ENCODE measurements around the gene TAMALIN.
A peak's percentile ranks its signal among the peaks of the same experiment; 100 is the strongest.

TAMALIN gene

DNA sequence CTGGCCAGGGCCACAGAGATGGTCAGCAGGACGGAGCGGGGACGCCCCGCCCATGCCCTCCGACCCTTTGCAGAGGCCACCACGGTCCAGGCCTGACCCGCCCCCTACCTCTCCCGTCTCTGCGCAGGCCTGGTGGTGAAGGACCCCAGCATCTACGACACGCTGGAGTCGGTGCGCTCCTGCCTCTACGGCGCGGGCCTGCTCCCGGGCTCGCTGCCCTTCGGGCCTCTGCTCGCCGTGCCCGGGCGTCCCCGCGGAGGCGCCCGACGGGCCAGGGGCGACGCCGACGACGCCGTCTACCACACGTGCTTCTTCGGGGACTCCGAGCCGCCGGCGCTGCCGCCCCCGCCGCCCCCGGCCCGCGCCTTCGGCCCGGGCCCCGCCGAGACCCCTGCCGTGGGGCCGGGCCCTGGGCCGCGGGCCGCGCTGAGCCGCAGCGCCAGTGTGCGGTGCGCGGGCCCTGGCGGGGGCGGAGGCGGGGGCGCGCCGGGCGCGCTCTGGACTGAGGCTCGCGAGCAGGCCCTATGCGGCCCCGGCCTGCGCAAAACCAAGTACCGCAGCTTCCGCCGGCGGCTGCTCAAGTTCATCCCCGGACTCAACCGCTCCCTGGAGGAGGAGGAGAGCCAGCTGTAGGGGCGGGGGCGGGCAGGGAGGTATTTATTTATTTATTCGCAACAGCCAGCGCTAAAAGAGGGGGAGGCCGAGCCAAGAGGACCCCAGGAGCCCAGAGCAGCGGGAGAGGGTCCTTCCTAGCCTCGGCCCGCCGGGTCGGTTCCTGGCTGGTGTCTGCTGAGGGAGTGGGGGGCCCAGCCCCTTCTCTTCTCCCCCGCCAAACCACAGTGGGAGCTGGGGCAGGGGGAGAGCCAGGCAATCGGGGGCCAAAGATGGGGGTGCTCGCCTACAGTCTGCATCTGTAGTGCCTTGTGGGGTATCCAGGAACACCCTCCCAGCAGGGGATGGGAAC lies 8.1 kb downstream of the TAMALIN start:
- no peak for DNase-seq (ENCODE audit: low spot score)

DNA sequence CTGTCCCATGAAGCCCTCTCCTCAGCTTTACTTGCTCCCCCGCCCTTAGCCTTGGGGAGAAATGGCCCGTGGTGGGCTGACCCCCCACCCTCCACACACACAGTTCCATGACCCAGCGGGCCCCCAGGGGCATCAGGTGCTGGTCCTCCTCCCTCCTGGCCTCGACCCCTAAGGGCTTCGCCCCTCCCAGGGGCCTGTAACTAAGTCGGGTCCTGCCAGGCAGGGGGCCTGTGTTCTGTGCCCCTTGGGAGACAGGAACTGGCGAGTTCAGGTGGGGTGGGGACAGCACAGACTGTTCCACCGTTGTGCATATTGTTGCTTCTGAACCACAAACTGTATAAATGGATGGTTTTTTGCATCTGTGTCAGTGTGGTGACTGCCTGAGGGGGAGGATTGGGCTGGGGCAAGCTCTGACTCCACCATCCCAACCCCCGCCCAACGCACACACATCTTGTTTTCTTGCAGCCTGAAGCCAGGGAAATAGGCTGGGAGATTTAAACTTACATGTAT lies 8.8 kb downstream of the TAMALIN start:
- no peak for DNase-seq (ENCODE audit: low spot score)

DNA sequence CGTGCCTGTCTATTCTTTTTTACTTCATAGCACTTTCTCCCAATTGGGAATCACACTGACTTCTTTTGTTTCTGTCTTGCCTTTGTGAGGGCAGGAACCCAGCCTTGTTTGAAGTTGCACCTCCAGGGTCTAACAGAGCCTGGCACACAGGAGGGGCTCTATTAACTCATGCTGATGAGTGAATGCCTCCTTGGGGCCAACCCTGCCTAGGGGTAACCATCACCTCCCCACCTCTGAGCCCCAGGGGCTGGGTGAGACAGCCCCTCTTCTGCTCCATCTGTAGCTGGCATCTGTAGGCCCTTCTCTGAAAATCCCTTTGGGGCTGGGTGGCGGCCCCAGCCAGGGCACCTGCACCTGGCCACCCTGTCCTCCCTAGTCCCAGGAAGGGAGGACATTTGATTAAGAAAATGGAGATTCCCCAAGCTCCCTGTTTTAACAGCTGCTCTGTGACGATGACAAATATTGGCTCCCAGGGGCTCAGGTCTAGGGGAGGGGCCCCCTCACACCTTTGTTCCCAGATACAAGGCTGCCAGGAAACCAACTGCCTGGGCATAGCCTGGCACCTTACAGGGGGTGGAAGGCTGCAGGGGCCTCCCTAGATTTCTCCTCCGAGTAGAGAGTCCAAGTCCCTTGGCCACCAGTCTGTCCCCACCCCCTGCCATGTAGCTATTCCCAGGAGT lies 11.8 kb downstream of the TAMALIN start:
- no peak for DNase-seq (ENCODE audit: low spot score)

DNA sequence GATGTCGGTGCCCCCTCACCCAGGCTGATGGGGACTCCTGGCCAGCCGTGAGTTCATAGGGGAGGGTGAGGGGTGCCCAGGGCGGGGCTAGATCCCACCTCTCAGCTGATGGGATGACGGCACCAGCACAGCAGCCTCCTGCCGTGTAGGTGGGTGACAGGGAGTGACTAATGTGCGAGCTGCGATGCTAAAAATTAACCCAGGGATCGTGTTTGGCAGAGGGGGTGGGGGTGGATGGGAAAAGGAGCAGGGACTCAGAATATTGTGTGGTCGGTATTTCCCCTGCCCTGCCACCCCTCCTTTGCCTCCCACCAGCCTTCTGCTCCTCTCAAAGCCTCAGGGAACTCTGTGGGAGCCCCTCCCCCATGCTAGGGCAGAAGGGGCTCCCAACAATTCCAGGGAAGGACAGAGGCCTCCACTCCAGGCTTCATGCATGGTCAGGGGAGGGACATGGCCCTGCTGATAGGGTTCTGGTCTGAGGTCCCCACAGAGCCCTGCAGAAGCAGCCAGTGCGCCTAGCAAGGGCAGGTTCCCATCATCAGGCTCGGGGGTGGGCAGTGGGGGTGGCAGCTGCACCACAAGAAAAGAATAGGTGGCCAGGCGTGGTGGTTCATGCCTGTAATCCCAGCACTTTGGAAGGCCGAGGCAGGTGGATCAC lies 12.5 kb downstream of the TAMALIN start:
- no peak for DNase-seq (ENCODE audit: low spot score)

DNA sequence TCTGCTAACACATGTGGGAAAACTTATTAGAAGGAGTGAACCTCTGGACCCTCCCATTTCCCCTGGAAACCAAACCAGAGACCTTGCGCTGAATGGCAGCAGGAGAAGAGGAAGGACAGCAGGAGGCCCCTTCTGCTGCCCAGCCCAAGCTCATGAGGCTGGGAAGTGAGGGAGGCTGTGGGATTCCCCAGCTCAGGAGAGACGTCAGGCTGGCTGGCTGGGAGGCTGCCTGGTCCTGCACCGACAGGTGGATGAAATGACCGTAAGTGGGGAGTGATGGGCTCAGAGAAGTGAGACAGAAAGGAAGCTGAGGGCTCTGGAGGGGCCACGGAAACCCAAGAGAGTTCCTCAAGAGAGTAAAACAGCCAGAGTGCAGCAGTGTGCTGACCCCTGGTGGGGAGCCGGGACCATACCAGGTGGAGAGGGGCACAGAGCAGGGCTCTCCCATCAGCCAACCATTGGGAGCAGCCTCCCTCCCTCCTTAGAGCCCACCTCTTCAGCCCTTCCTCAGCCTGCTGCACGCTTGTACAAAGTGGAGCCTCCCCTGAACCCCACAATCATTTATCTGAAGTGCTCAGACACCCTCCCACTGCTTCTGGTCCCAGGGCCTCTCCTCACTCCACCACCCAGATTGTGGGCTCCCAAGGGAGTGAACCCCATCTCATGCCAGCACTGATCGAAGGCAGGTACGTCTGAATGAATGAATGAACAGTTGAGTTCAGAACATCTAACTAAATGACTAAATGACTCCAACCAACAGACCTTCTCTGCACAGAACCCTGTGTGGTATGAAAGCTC lies 14.0 kb downstream of the TAMALIN start:
- DNase-seq (ENCODE audit: low spot score): peak; percentile 74

DNA sequence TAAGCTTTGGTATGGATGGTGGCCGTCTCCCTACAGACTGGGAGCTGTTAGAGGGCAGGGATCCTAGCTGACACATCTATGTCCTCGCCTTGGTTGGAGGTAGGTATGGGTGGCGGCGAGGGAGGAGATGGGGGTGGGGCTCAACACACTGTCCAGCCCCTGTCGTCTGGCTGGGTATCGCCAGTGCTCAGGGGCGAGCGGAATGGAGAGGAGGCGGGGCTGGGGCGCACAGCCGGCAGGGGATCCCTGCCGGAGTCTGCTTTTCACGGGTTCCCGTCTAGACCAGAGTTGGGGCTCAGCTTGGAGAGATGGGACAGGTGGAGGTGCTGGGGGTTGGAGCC lies 16.1 kb downstream of the TAMALIN start:
- no peak for DNase-seq (ENCODE audit: low spot score)

DNA sequence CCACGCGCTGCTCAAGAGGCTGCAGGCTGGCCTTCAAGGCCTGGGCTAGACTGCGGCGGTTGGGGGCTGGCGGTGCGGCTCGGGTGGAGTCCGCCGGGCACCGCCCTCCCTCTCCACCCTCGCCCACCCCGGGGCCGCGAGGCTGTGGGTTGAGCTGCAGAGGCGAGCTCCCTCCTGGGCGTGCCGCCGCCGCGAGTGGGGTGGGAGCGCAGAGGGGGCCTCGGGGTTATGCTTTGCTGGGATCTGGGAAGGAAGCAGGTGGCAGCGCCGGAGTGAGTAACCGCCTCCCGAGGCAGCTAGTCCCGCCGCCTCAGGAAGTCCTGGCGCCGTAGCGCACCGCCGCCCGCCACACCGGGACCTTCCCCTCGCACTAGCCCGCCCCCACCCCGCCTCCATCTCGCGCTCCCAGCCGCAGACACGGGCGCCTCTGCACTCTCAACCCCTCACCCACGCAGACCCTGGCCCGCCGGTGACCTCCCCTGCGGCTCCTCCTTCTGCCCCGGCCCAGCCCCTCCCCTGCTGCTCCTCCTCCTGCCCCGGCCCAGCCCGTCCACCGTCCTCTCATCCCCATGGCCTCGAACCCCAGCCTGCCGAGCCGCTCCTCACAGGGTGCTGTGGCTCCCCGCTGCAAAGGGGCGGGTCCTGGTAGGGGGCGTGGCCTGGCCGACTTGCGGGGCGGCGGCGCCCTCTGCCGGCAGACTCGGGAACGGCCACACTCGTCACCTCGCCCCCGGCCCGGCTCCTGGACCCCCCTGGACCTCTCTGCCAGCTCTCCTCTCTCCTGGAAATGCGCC lies 16.6 kb downstream of the TAMALIN start:
- DNase-seq (ENCODE audit: low spot score): peak; percentile 92

DNA sequence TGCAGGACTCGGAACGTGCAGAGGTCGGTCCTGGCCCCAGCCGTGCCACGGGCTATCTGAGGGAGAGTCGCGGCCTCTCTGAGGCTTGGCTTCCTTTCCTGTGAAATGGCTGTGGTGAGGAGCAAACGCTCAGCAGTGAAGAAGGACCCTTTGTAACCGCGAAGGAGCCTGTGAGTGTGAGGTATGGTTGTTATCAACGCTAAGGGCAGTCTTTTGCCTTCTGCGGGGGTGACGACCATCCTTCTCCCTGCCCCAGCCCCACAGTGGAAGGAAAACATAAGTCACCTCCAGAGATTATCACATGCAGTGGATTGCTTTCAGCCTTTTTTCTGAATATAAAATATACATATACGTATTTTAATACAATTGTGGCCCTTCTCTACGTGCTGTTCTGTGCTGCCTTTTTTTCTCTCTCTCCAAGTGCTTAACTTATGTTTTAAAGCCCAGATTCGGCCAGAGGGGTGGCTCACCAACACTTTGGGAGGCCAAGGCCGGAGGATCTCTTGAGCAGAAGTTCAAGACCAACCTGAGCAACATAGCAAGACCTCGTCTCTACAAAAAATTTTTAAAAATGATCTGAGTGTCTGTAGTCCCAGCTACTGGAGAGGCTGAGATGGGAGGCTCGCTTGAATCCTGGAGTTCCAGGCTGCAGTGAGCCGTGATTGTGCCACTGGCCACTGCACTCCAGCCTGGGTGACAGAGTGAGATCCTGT lies 17.4 kb downstream of the TAMALIN start:
- no peak for DNase-seq (ENCODE audit: low spot score)

DNA sequence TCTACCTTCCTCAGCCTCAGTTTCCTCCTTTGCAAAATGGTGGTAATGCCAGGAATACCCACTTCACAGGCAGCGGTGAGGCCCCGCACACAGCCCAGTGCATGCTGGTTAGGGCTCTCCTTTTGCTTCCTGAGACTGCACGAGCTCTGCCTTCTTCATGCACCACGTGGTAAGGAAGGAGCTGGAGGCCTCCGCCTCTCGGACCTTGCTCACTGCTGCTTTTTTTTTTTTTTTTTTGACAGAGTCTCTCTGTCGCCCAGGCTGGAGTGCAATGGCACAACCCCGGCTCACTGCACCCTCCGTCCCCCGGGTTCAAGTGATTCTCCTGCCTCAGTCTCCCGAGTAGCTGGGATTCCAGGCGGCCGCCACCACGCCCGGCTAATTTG lies 18.1 kb downstream of the TAMALIN start:
- DNase-seq (ENCODE audit: low spot score): no peak

DNA sequence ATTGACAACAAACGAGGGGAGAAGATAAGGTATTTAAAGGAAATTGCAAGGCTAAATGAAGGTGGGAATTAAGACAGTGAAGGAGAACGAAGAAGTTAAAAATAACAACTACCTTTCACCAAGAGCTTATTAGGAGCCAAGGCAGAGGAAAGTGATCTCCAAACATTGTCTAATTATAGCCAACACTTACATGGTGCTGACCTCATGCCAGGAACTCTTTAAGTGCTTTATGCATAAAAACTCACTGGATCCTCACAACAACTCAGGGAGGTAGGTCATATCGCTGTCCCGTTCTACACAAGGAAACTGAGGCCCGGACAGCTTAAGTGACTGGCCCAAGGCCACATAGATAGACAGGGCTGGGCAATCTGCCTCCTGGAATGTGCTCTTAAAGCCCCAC lies 19.5 kb downstream of the TAMALIN start:
- no peak for DNase-seq (ENCODE audit: low spot score)

DNA sequence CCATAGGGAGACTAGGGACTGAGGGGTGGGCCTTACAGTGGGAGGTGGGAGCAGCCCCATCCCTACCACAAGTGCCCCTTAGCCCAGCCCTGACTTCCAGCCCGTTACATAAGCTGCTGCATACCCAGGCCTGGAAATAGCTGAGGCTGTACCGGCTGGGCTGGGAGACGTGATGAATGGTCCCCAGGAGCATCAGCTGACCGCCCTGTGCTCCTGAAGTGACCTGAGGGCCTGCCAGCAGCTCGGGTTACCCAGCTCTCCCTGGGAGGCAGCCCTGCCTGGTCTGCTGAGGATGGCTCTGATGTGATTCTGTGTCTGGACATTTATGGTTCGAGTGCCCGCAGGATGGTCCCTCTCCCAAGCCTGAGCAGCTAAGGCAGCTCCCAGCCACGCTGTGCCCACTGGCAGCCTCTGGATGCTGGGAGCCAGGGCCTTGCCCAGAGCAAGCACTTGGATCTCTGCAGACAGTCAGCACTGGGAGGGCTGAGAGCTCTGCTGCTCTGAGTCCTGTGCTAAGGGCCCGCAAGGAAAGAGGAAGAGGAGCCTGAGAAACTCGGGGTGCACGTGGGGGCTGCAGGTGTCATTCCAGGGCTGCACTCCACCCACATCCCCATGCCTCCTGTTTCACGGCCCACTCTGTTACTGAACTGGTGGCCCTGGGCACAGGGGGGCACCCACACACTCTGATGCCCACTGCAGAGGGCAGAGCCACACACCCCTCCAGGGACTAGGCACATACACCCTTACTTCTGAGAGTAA lies 20.5 kb downstream of the TAMALIN start:
- no peak for DNase-seq (ENCODE audit: low spot score)

DNA sequence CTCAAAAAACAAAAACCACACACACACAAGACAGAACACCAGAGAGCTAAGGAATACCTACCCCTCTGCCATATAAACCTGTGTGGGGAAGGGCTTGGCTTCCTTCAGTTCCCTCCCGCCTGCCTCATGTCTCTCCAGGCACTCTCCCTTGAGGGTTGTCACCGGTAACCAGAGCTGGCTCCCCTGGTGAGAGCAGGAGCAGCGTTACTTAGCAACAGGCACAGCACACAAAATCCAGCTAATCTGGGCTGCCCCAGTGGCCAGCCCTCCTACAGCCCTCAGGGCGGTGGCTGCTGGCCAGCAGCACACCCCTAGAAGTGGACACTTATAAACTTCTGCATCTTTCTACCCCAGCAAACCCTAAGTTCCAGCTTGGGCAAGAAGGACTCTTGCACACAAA lies 22.9 kb downstream of the TAMALIN start:
- peak; percentile 79 for DNase-seq (ENCODE audit: low spot score)

DNA sequence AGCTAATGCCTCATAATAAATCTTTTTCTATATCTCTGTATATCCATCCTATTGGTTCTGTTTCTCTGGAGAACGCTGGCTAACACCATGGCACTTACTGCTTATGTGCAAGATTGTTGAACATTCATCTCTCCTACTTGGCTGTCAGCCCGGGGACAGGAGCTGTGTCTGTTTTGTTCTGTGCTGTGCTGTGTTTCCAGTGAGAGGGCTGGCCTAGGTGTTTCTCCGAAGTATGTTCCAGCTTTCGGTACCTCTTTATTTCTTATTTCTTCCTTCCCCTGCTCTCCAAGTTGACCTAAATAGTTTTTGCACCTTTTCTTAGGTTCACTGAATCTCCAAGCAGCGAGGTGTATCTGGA lies 25.7 kb downstream of the TAMALIN start:
- peak; percentile 59 for DNase-seq (ENCODE audit: low spot score)

DNA sequence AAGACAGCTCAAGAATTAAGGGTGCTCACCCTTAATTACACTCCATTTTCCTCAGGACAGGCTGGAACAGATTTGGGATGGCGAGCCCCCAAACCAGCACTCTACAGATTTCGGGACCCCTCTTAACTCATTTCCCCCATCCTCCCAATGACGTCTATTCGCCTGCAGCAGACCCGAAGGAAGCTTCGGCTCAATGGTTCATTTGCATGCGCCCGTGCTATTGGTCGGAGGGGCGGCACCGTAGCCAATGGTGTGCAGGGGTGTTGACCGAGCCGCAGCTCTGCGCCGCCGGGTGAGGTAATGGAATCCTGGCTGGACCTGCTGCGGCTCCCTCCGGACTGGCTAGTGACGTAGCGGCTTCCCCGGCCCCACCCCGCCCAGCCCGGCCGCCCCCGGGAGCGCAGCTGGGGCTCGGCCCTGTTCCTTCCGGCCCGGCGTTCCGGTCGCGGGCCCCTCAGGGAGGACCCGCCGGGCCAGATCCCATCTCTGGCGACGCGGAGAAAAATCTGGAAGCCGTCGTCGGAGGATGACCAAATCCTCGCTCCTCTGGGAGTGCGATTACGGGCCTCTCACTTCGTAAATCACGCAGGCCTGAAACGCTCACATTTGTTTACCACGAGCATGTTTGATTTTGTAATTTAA lies 26.2 kb downstream of the TAMALIN start:
- DNase-seq (ENCODE audit: low spot score): peak; percentile 99

DNA sequence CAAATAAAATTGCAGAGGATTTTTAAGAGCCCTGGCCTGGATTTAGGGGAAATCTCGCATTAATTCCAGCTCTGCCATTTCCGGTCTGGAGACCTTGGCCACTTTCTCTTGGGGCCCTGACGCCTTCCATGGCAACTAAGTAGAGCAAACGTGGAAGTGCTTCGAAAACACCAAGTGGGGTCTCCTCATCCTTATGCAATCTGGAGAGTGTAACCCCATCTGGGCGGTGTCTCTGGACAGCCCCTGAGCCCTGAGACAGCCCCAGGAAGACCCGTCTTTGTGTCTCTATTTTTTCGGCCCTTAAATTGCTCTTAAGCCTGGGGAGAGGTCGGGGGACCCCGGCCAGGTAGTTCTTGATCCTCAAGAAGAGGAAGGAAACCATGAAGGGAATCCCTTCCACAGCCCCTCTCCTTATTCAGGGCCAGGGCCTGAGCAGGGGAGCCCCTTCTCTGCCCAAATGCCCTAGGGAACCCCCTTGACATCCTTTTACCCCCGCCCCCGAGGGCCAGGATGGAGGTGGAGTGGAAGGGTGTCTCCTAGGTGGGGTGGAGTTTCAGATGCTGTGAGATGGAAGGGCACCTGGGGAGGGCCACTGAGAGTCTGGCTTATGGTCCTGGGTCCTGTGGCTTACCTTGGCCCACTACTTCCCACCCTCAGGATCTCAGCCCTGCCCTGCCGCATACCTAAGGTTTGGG lies 26.8 kb downstream of the TAMALIN start:
- DNase-seq (ENCODE audit: low spot score): no peak

DNA sequence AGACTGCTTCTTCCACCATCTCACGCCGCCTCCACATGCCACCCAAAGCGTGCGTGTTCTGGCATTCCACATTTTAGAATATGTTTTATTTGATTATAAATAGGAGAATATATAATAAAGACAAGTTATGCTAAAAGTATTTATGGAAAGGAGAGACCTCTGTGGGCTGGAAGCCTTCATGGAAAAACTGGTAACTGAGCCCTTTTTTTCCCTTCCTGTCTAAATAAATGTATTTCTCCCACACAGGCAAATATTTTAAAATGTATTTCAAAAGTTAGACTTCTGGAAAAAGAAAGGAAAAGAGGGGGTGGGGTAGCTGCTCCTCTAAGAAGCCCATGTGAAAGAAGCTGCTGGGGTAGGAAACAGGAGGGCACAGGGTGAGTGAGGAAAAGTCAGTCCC lies 28.4 kb downstream of the TAMALIN start:
- DNase-seq (ENCODE audit: low spot score): no peak

DNA sequence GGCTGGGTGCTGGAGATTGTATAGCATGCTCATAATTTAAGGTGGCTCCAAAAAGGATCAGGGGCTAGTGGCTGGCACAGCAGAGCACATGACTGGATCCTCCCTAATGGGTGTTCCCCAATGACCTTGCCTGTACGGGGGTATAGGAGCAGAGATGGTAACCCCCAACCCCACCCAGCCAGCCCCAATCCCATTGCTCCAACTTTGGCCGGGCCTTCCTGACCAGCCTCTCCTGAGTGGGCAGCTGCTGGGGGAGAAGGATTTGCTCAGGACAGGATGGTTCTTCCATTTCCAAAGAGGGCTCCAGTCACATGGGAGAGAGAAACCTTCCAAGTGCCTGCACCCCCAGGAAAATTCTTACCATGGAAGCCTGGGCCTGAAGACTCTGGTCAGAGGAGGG lies 29.2 kb downstream of the TAMALIN start:
- no peak for DNase-seq (ENCODE audit: low spot score)

DNA sequence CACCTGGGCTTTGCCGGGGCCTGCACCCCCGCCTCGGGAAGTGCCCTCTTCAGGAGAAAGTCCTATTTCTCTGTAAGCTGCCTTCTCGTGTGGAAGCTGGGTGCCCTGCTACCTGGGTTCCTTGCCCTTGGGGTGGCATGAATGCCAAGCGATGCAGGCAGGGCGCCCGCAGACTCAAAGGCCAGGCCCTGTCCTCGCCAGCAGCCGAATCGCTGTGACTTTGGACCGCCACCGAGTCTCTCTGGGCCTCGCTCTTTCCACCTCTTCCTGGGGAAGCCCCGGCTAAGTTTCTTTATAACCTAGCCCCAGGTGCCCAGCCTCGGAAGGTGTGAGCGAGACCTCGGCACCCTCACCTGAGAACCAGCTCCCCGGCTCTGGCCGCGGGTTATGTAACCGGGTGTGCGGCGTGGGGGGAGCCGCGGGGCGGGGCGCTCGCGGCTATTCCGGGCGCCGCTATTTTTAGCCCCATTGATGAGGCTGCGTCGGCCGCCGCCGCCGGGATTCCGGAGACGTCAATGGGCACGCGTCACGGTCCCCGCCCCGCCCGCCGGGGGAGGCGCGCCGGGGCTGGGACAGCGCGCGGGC lies 29.9 kb downstream of the TAMALIN start:
- DNase-seq (ENCODE audit: low spot score): peak; percentile 90
